HG03039 (cell line): Measurements from ENCODE around the gene SCGB1D1.
"Not testable (repeated sequence)": the region's sequence is repeated elsewhere in the genome, so short reads cannot be mapped to it uniquely, and the experiment has no call there.

Experiments
- ATAC-seq: cut with Tn5 transposase; IDR thresholded peaks from one replicate; pipeline ENCODE4 v1.9.1; 2021; ENCODE audit warnings: mild to moderate bottlenecking, moderate library complexity; ENCODE audit not compliant: unreplicated experiment

The SCGB1D1 gene

DNA sequence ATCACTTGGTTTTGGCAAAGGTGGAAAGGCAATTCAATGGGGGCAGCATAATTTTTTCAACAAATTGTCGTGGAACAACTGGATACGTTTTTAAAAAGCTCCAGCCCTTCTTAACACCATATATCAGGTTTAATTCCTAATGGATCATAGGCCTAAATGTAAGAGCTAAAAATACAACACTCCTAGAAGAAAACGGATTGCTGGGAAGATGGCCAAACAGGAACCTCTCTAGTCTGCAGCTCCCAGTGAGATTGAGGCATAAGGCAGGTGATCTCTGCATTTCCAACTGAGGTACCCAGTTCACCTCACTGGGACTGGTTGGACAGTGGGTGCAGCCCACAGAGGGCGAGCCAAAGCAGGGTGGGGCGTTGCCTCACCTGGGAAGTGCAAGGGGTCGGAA is 32.4 kb upstream of the SCGB1D1 start:
- ATAC-seq: no peak

DNA sequence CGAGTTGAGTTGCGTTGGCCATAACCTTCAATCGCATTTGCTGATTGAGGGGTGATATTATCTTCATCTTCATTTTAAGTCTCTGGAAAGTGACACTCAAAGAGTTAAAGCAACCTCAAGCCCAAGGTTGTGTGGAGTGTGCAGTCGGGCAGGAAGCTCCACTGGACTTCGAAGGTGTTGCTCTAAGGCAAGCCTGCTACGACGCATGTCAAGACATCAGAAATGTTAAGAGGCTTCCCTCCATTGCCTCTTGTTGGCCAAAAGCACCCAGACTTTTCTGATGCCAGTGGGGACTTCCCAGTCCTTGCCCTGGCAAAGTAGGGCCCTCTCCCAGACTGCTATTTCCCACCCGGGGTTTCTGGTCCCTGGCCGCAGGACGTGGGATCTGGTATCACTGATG is 23.6 kb upstream of the SCGB1D1 start:
- no peak for ATAC-seq

GRCh38 chr11:62169448-62169847 is 20.6 kb upstream of the SCGB1D1 start:
- ATAC-seq: no peak

DNA sequence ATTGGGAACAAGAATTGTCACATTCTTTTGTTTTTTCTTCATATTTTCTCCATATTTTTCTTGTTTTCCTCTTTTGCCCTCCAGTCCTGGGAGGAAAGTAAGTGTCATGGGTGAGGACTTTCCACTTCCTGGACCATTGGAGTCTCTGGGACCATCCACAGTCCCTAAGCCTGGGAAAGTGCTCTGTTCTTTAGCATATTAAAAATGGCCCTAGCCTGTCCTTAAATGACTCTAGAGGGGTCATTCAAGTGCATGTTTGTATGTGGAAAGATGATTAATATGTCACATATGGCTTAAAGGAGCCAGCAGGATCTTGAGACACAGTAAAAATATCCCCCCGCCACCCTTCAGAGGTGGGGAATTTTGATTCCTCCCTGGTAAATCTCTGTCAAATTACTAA is 20.1 kb upstream of the SCGB1D1 start:
- ATAC-seq: no peak

DNA sequence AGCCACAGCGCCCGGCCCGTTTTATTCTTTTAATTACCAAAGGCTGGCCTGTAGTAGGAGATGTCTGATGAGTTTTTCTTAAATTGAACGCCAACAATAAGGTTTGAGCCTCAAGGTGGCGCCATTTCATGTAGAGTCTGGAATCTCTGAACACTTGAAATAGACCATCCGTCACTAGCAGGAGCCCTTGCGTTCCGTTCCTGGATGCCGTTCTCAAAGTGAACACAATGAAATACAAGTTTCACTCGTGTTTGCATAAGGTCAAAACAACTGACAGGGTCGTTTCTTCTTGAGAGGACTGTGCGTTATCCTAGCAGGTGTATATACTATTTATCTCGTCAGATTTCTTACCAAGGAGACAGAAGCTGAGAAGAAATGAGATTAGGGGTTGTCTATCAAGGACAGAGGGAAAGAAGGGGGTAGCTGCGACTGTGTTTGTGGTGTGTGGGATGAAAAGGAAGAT is 18.7 kb upstream of the SCGB1D1 start:
- no peak for ATAC-seq

GRCh38 chr11:62172294-62172693 is 17.7 kb upstream of the SCGB1D1 start:
- ATAC-seq: no peak

DNA sequence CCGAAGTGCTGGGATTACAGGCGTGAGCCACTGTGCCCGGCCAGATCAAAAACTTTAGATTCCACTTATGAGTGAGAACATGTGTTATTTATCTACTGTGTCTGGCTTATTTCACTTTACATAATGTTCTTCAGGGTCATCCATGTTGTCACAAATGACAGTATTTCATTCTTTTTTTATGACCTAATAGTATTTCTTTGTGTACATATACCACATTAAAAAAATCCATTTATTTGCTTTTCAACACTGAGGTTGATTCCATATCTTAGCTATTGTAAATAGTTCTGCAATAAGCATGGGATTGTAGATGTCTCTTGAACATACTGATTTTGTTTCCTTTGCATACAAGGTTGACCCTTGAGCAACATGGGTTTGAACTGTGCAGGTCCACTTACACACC is 13.2 kb upstream of the SCGB1D1 start:
- no peak for ATAC-seq

GRCh38 chr11:62179995-62180394 is 10.0 kb upstream of the SCGB1D1 start:
- ATAC-seq: no peak

DNA sequence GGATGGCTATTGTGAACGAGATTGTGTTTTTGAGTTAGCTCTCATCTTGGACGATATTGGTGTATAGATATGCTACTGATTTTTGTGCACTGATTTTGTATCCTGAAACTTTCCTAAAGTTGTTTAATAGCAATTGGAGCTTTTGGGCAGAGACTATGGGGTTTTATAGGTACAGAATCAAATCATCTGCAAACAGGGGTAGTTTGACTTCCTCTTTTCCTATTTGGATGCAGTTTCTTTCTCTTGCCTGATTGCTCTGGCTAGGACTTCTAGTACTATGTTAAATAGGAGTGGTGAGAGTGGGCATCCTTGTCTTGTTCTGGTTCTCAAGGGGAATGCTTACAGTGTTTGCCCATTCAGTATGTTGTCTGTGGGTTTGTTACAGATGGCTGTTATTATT is 8.9 kb upstream of the SCGB1D1 start:
- ATAC-seq: no peak

DNA sequence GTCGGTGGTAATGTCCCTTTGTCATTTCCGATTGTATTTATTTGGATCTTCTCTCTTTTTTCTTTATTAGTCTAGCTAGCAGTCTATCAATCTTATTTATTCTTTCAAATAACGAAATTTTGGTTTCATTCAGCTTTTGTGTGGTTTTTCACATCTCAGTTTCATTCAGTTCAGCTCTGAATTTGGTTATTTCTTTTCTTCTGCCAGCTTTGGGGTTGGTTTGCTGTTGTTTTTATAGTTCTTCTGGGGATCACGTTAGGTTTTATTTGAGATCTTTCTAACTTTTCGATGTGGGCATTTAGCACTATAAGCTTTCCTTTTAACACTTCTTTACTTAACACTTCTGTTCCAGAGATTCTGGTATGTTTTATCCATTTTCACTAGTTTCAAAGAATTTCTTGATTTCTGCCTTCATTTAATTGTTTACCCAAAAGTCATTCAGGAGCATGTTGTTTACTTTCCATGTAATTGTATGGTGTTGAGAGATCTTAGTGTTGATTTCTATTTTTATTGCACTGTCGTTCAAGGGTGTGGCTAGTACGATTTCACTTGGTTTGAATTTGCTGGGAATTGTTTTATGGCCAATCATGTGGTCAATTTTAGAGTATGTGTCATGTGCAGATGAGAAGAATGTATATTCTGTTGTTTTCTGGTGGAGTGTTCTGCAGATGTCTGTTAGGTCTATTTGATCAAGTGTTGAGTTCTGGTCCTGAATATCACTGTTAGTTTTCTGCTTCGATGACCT is 7.7 kb upstream of the SCGB1D1 start:
- ATAC-seq: no peak

DNA sequence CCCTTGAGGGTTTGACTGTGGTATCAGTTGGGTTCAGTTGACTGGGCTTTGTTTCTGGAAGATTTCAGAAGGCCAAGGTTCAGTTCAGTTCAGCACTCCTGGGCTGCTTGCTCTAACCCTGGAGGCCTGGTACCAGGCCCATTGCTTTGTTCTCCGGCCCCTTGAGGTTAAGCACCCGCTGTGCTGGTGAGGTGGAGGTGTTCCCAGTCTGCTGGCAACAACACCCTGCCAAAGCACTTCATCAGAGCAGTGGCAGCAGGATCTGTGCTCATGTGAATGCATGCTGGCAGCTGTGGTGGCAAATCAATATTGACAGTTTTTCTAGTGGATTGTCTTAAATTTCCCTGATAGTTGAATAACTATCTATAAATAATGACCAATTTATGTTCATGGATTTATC is 3.8 kb upstream of the SCGB1D1 start:
- ATAC-seq: no peak

DNA sequence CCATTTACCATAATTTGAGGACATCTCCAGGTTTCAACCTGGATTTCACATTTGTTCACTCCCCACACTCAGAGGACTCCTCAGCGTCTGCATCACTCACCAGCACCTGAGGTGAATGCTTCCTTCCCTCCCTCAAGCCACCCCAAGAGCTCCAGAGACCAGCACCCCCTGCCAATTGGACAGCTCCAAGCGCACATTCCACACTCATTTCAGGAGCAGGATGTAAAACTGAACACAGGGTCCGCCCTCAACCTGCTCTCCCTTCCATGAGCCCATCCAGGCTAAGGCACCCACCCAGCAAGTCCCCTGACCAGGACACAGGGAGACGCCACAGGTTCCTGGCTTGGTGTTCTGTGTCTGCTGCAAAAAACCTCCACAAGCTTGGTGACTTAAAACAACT is 3.9 kb downstream of the SCGB1D1 start:
- no peak for ATAC-seq

- not testable (repeated sequence) for ATAC-seq
Measured at GRCh38 chr11:62195010-62195409, 5.0 kb downstream of the SCGB1D1 start.

GRCh38 chr11:62195945-62196344 is 5.9 kb downstream of the SCGB1D1 start:
- ATAC-seq: no peak

- ATAC-seq: not testable (repeated sequence)
Measured at GRCh38 chr11:62197400-62197799, 7.4 kb downstream of the SCGB1D1 start.

DNA sequence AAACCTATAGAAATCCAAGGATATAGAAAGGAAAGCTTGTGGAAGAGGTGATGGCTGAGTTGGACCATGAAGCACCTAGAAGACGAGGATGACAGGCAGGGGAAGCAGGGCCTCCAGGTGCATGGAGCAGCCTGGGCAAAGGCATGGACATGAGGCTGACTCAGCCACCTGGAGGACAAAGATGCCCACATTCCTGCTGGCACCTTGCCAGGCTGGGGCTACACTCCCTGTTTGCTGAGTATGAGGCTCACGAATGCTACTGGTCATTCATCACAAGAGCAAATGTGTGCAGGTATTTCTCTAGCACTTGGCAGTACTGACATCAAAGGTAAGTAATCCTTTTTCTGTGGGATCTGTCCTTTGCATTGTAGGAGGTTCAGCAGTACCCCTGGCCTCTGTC is 11.4 kb downstream of the SCGB1D1 start:
- ATAC-seq: no peak

- ATAC-seq: no peak
Measured at GRCh38 chr11:62202910-62203309, 12.9 kb downstream of the SCGB1D1 start.

DNA sequence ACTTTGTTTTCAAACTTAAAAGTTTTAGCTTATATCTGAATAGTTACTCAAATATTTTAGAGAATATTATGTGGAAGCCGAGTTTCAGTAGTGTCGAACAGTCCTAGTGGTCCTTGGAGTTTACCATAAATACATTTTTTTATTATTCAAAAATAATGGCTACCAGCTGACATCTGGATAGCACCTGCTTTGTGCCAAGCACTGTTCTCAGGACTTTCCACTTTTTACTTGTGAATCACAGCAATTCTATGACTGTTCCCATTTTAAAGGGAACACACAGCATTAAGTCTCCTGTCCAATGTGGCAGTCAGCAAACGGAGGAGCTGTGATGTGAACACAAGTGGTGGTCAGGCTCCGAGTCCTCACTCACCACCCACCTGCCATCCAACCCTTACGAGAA is 14.4 kb downstream of the SCGB1D1 start:
- no peak for ATAC-seq

DNA sequence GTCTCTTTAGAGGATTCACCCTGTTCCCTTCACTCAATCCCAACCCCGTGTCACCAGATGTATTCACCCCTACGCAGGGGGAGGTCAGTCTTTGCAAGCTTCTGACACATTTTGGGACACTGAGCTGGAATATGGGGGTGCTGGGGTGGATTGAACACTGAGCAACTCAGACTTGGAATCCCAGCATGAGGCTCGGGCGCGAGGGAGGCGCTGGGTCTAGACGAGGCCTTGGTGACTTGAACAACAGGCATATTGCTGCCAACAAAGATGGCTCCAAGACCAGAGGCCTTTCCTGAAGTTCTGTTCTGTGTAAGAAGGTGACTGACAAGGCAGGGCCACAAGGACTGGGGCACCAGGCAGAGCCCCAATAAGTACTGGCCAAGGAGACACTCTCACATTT is 15.4 kb downstream of the SCGB1D1 start:
- no peak for ATAC-seq

GRCh38 chr11:62206276-62207066 is 16.5 kb downstream of the SCGB1D1 start:
- not testable (repeated sequence) for ATAC-seq

DNA sequence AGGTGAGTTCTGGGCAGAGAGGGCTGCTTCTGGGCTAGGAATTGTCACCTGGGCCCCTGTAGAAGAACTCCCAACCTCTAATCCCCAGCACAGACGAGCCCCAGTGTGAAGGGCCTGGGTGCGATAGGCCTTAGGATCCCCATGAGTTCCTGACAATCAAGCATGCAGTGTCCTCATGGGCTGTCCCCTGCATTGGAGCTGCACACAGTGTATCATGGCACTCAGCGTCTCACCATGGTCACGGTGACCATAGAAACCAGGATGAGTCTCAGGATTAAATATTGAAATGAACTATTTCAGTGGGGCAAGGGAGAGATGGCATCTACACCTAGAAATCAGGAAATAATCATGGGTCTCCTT is 18.7 kb downstream of the SCGB1D1 start:
- ATAC-seq: no peak

DNA sequence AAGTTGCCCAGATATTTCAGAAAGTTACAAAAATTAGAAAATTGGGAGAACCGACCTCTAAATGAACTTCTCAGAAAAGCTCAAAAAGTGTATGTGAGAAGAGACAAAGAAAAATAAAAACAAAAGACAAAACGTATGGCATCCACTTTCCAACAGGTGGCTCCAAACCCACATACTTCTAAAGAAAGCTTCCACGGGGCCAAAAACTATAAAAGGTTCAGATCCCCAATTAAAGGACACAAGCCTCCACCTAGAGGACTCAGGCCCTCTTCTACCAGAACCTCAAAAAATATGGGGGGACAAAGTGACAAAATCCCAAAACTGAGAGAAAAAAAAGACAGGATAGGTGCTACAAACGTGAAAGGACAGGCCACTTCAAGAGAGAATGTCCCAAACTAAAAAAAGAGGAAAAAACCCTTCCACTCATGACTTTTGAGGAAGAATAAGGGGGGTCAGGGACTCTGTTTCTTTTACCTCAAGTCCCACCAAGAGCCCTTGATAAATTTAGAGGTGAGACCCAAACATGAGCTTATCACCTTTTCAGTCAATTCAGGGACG is 27.3 kb downstream of the SCGB1D1 start:
- ATAC-seq: no peak
